GM04503 (cell line): Measurements from ENCODE around the gene KLF5.
"Not testable (repeated sequence)": the region's sequence is repeated elsewhere in the genome, so short reads cannot be mapped to it uniquely, and the experiment has no call there.

Experiments
- DNase-seq: peaks from one replicate; pipeline ENCODE4 v3.0.0-alpha.2; 2012; ENCODE audit warnings: low read depth

KLF5 gene

DNA sequence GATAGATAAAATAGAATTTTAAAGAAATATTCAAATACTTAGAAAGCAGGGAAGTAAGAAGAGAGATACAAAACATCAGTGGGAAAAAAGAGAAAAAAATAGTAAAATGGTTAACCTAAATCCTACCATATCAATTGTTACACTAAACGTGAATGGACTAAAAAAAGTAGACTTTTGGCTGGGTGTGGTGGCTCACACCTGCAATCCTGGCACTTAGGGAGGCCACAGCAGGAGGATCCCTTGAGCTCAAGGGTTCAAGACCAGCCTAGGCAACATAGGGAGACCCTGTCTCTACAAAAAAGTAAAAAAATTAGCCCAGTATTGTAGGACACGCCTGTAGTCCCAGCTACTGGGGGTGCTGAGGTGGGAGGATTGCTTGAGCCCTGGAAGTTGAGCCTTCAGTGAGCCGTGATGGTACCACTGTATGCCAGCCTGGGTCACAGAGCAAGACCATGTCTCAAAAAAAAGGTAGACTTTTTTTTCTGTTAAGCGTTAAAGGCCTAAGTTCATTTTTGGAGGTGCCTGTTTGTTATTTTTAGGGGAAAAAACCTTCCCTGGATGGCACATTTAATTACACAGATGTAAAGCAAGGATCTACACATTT lies 29.6 kb downstream of the KLF5 start:
- DNase-seq, result no peak

- DNase-seq, result no peak
These were observed 30.4 kb downstream of the KLF5 start for GRCh38 chr13:73089213-73089612.

DNA sequence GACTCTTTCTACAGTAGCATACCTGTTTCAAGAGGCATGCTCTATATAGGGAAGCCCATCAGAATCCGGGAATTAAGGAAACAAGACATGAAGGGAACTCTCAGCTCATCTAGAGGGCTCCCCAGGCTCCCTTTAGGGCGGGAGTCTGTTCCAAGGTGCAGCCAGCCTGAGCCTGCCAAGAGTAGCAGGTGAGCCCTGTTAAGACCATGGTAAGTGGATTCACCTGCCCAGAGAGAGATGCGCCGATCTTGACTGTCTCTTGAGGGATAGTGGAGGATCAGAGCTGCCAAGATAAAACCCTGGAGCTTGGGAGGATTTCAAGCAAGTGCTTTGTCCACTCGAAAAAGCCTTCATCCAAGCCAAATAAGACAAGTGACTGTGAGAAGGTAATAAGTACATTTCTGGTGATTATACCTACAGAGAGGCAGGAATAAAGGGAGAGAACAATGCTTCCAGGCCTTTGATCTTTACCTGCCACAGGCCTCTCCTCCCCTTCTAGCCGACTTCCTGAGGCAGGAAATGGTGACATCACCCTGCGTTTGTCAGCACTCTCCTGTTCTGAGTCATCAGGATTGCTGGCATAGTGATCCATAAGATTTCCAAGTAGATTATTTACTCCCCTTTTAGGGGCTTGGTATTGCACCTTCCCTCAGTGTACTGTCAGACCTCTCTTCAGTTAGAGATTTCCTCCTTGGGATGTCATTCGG lies 31.5 kb downstream of the KLF5 start:
- DNase-seq, result peak; percentile 20

DNA sequence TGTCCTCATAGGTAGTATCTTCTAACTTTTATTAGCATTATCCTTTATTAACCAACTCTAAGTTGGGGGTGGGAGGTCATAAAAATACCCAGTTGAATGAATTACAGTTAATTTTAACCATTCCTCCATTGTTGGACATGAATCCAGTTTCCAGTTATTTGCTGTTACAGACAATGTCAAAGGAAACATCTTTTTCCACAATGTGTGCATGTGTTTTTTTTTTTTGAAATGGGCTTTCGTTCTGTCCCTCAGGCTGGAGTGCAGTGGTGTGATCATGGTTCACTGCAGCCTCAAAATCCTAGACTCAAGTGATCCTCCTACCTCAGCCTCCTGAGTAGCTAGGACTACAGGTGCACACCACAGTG lies 32.0 kb downstream of the KLF5 start:
- no peak for DNase-seq

DNA sequence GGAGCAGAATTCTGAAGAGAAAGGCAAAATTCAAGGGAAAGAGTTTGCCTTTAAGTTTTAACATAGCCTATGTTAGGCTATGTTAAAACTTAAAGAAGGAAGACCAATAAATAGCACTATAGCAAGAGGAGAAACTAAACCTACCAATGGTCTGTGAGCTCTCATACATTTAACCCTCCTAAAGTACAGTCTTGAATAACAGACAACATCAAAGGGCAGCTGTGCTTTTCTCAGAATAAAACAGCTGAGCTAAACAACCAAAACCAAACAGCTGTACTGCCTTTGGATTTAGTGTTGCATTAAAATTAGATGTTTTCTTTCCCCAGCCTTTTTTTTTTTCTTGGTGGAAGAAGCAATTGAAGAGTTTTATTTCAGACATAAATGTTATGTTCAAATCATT lies 34.0 kb downstream of the KLF5 start:
- no peak for DNase-seq

- no peak for DNase-seq
These were observed 37.4 kb downstream of the KLF5 start for GRCh38 chr13:73096173-73096572.

DNA sequence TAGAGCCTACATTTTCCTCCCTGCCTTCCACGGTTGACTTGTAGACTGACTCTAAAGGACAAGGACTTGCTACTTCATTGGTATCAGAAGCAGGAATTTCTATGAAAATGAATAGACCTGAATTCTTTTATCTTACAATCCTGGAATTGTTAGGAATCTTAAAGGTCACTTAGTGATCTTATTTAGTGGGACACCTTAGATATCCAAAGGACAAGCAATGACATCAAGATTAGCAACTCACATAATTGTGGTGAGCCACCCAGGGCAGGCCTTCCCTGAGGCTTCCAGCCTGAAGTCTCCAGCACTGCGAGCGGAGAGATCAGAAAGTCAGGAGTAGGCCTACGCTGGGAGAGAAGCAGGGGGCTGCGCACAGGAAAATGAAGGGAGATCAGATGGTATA lies 37.8 kb downstream of the KLF5 start:
- DNase-seq, result no peak

GRCh38 chr13:73100781-73101180 lies 42.0 kb downstream of the KLF5 start:
- DNase-seq, result not testable (repeated sequence)

DNA sequence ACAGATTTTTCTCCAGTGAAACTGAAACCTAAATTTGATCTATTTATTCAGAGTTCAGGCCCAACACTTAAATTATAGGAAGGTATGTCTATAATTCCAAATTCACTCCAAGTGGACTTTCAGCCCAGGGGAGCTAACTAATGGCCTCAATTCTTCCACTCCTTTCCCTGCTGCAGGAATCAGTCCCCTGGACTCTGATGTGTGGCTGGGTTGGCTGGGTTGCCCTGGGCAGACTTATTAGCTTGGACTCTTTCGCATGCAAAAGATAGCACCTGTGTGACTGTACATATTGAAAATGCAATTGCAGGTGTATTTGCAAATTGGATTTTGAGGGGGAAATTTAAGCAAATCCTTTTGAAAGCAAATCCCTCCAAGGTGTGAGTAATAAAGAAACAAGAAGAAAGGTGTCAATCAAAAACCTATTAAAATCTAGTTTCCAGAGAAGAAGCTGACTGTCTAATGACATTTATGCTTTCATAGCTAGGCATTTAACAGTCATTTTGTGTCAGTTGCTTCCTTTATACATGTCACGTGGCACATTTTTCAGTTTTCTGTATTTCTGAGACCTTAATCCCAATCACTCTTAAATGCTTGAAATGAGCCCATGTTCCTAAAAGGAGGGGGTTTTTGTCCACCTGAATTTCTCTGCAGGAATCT lies 42.7 kb downstream of the KLF5 start:
- no peak for DNase-seq

- no peak for DNase-seq
These were observed 44.4 kb downstream of the KLF5 start for GRCh38 chr13:73103238-73103637.

- DNase-seq, result no peak
These were observed 47.8 kb downstream of the KLF5 start for GRCh38 chr13:73106513-73107178.

DNA sequence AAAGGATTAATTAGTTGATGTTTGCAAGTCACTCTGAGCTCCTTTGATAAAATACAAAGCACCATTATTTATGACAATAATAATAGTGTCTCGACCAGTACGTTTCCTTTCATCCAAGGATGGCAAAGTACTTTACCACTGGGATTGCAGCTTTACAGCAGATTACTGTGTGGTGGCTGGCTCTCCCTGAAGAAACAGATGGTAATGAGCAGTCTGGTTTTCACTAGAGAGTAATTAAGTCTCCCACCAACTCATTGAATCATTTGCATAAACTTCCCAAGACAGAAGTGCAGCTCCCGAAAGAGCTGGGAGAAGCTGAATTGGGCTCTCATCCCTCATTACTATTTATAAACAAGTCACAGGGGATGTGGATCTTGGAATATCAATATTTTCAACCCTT lies 48.7 kb downstream of the KLF5 start:
- DNase-seq, result no peak

DNA sequence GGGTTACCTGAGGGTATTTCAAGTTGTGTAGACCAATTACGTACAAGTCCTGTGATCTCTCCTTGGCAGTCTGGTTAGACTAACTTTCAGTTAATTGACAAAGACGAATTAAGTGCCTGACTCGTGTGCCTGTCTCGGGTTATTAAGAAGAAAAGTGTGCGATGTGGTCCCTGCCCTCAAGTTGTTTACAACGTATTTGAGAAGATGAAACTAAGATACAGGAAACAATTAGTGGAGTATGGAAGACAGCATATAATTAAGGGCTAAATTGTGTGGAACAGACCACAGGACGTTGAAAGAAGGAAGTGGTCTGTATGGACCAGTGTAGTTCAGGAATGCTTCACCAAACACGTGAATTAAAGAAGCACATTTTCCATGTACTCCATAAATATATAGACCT lies 49.2 kb downstream of the KLF5 start:
- no peak for DNase-seq

DNA sequence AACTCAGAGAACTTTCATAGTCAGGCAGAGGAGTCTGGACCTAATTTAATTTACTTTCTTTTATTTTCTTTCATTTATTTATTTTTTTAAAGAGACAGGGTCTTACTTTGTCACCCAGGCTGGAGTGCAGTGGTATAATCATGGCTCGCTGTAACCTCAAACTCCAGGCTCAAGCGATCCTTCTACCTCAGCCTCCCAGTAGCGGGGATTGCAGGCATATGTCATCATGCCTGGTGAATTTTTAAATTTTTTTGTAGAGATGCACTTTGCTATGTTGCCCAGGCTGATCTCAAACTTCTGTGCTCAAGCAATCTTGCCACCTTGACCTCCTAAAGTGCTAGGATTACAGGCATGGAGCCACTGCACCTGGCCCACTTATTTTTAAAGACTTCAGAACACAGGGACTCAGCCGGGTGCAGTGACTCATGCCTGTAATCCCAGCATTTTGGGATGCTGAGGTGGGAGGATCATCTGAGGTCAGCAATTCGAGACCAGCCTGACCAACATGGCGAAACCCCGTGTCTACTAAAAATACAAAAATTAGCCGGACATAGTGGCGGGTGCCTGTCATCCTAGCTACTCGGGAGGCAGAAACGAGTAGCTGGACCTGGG lies 50.6 kb downstream of the KLF5 start:
- no peak for DNase-seq

DNA sequence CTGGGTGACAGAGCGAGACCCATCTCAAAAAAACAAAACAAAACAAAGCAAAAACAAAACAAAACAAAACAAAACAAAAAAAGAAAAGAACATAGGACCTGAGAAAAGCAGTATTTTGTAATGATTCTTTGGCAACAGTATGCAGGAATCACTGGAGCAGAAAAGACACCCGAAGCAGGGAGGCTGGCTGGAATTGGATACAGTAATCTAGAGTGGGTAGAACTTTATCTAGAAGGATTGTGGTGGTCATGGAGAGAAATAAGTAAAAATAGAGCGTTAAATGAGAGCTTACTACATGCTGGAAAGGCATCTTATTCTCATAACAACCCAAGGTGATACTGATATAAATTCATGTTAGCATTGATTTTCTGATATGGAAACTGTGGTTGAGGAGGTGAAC lies 51.2 kb downstream of the KLF5 start:
- no peak for DNase-seq

- DNase-seq, result no peak
These were observed 52.0 kb downstream of the KLF5 start for GRCh38 chr13:73110814-73111213.

- no peak for DNase-seq
These were observed 52.5 kb downstream of the KLF5 start for GRCh38 chr13:73111331-73111730.

GRCh38 chr13:73119612-73120011 lies 60.8 kb downstream of the KLF5 start:
- DNase-seq, result no peak
